ENCODE results near the gene LALBA. TPM values are rescaled to one million over a fixed set of nuclear protein-coding genes. Genes with fewer than 3 reads are reported as not detected.
A peak's percentile ranks its signal among the peaks of the same experiment; 100 is the strongest.

Gene LALBA
- total RNA-seq: not detected

DNA sequence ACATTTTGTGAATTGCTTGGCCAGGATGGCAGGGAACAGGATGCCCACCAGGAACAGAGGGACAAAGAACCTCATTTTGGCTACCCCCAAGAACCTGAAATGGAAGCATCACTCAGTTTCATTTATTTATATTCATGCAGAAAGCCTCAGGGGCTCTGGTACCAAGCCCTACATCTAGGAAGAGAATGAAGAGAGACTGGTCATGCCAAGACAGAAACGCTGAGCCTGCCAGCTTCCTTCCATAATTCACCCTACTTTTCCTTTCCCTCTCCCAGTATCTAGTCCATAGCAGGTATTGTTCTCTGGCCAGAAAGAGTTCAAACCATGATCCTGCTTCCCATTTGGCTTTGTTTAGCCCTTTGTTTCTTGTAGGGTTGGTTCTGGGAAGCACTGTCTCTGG is at the start of gene LALBA:
LALBA (minus strand) TSS at position 101 of the 400 bp plus-strand sequence; CDS start at position 75, 26 bp downstream.
- CTCF ChIA-PET: interaction anchor here (1.3 to 1.4 kb wide), 2 partner anchors 12 to 48 kb away, joined by 3 to 4 read pairs; no protein-coding TSS in a partner anchor

DNA sequence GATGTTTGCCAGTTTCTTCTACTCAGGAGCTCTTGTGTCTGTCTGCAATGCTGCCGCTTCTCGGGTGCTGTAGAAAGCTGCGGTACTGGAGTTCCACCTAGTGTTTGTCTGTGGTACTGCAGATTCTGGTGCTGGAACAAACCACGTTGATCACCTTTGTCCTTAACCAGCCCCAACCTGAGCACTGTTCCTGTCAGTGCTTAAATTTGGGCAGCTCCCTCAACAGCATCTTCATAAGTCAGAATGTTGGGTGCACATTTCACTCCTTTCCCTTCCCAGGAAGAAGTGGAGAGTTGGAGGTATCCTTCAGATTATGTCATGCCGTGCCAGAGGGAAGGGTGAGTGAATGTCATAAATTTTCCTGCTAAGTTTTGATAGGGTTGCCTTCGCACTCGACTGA is 48.7 kb upstream of the LALBA start:
- Mint-ChIP-seq H3K36me3 (ENCODE audit: low read depth) (no peaks in the 10 kb centered on the region), H3K4me1 (ENCODE audit: low read depth) (no peaks in the 10 kb centered on the region), H3K4me3 (no peak overlapping the region), H3K9me3 (ENCODE audit: insufficient read depth) (no peaks in the 10 kb centered on the region), H3K27me3 (ENCODE audit: low read depth) (peaks cover 23% of the 10 kb centered on the region), H3K27ac (no peak overlapping the region)
- DNase-seq: peak; percentile 87
- ChIA-PET POLR2A (no interaction called here), CTCF (interaction anchor here (0.5 to 10.7 kb wide), 44 partner anchors 9 to 570 kb away, joined by 3 to 150 read pairs (median 4); partner anchors contain the start of genes ASB8 and LALBA)
- ATAC-seq: peak; percentile 92

More for the DNA sequence above, at the start of gene LALBA:
- H3K27me3 Mint-ChIP-seq (ENCODE audit: low read depth): peaks cover 10% of the 10 kb centered on the region
- no peaks in the 10 kb centered on the region for H3K4me1 Mint-ChIP-seq (ENCODE audit: low read depth)
- no peak within 1 kb of the TSS for H3K4me3 Mint-ChIP-seq
- H3K27ac Mint-ChIP-seq: no peak within 1 kb of the TSS
- POLR2A ChIA-PET: no interaction called here
- no peaks in the 10 kb centered on the region for H3K9me3 Mint-ChIP-seq (ENCODE audit: insufficient read depth)
- ATAC-seq (no peak), DNase-seq (no peak)
- H3K36me3 Mint-ChIP-seq (ENCODE audit: low read depth): no peaks in the 10 kb centered on the region

DNA sequence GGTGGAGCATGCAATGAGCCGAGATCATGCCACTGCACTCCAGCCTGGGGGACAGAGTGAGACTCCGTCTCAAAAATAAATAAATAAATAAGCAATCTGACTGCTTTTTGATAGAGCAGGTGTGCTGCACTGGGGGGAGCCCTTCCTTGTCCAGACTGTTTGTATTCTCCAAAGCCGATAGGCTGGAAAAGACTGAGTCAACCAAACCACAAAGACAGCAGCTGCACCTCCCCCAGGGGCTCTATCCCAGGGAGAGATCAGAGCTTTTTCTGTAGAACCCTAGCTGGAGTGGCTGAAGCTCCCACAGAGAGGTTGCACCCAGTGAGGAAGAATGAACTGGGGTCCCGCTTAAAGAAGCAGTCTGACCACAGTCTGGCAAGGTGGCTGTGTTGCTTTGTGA is 45.8 kb upstream of the LALBA start:
- CTCF ChIA-PET: interaction anchor here (10.7 kb wide), 1 partner anchor 74 kb away, joined by 150 read pairs; no protein-coding TSS in a partner anchor

DNA sequence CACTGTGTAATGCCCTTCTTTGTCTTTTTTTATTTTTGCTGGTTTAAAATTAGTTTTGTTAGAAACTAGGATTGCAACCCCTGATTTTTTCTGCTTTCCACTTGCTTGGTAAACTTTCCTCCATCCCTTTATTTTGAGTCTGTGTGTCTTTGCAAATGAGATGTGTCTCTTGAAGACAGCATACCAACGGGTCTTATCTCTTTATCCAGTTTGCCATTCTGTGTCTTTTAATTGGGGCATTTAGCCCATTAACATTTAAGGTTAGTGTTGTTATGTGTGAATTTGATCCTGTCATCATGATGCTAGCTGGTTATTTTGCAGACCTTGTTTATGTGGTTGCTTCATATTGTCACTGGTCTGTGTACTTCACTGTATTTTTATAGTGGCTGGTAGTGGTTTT is 43.5 kb upstream of the LALBA start:
- Mint-ChIP-seq H3K27me3 (ENCODE audit: low read depth) (peaks cover 25% of the 10 kb centered on the region), H3K4me1 (ENCODE audit: low read depth) (no peaks in the 10 kb centered on the region), H3K4me3 (no peak overlapping the region), H3K27ac (no peak overlapping the region), H3K36me3 (ENCODE audit: low read depth) (peaks cover 2% of the 10 kb centered on the region), H3K9me3 (ENCODE audit: insufficient read depth) (peaks cover 10% of the 10 kb centered on the region)
- DNase-seq (no peak), ATAC-seq (no peak)
- ChIA-PET CTCF (interaction anchor here (1.4 to 1.5 kb wide), 2 partner anchors 202 to 448 kb away, joined by 3 to 5 read pairs; no protein-coding TSS in a partner anchor), POLR2A (no interaction called here)

More for the DNA sequence above, 45.8 kb upstream of the LALBA start:
- no peak for DNase-seq
- Mint-ChIP-seq H3K27me3 (ENCODE audit: low read depth) (peaks cover 27% of the 10 kb centered on the region), H3K27ac (no peak overlapping the region), H3K9me3 (ENCODE audit: insufficient read depth) (peaks cover 6% of the 10 kb centered on the region), H3K4me1 (ENCODE audit: low read depth) (no peaks in the 10 kb centered on the region), H3K4me3 (no peak overlapping the region), H3K36me3 (ENCODE audit: low read depth) (peaks cover 2% of the 10 kb centered on the region)
- POLR2A ChIA-PET: no interaction called here
- ATAC-seq: no peak

DNA sequence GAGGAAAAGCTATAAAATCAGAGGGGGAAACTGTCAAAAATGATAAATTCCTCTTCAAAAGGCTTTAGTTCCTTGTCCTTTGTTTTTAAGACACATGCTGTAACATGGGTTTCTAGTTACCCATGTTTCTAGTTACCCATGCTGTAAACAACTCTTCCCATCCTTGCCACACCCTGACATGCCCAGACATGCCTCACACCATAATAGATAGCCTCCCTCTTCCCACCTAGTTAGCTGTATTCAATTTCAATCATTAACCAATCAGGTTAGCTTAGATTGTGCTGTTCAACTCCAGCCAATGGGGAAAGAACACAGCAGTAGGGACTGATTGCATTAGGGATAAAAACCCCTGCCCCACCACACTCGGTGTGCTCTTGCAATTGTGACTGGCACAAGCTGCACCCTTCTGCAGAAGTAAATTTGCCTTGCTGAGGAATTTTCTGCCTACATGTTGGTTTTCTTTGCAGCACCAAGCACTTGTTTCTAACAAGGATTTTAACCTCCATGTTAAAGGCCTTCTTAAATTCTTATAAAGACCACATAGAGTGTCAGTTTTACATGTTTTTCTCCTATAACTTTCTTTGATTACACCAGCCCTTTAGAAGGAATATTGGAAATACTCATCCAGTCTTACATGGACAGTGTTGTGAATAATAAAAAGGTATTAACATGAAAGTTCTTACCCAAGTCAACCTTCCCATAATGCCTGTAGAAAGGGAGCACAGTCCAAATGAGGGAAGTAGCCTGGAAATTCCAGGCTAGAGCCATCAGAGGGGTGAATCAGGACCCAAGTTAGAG is 32.5 kb upstream of the LALBA start:
- POLR2A ChIA-PET: no interaction called here

DNA sequence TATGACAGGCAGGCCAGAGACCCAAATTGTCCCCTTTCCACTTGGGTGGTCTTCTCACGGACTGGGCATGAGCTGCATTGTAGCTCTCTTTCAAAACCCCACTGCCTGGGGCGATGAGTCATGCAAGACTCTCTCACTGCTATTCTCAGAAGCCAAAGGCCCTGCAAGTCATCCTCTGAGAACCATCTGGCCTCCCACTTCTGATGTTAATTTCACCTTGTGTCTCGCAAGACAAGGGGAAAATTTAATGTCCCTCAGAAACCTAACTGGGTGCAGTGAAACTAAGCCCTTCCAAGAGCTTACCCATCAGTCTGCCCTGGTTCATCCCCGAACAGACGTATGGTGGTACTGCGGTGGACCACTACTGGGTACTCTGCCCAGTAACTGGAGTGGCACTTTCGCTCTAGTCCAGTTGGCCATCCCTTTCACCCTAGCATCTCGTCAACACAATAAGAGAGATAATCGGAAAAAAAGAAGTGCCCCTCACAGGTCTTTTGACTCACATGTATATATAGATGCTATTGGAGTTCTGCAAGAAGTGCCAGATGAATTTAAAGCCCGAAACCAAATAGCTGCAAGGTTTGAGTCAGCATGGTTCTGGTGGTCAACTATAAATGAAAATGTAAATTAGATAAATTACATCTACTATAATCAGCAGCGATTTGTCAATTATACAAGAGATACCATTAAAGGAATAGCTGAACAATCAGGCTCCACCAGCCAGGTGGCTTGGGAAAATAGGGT is 31.3 kb upstream of the LALBA start:
- Mint-ChIP-seq H3K4me3 (no peak overlapping the region), H3K27me3 (ENCODE audit: low read depth) (peaks cover 7% of the 10 kb centered on the region), H3K9me3 (ENCODE audit: insufficient read depth) (peaks cover 5% of the 10 kb centered on the region), H3K27ac (no peak overlapping the region), H3K36me3 (ENCODE audit: low read depth) (peaks cover 4% of the 10 kb centered on the region), H3K4me1 (ENCODE audit: low read depth) (peaks cover 5% of the 10 kb centered on the region)
- no peak for ATAC-seq
- ChIA-PET CTCF (interaction anchor here (1.8 kb wide), 1 partner anchor 17 kb away, joined by 9 read pairs; no protein-coding TSS in a partner anchor), POLR2A (interaction anchor here (0.6 kb wide), 1 partner anchor 521 kb away, joined by 4 read pairs; no protein-coding TSS in a partner anchor)
- DNase-seq: no peak

More for the DNA sequence above, 32.5 kb upstream of the LALBA start:
- Mint-ChIP-seq H3K27ac (peak overlapping the region; percentile 14), H3K4me3 (no peak overlapping the region), H3K4me1 (ENCODE audit: low read depth) (peaks cover 5% of the 10 kb centered on the region), H3K27me3 (ENCODE audit: low read depth) (peaks cover 7% of the 10 kb centered on the region), H3K36me3 (ENCODE audit: low read depth) (peaks cover 4% of the 10 kb centered on the region), H3K9me3 (ENCODE audit: insufficient read depth) (peaks cover 5% of the 10 kb centered on the region)
- CTCF ChIA-PET: interaction anchor here (1.8 kb wide), 1 partner anchor 16 kb away, joined by 9 read pairs; no protein-coding TSS in a partner anchor
- ATAC-seq (peak; percentile 23), DNase-seq (no peak)

DNA sequence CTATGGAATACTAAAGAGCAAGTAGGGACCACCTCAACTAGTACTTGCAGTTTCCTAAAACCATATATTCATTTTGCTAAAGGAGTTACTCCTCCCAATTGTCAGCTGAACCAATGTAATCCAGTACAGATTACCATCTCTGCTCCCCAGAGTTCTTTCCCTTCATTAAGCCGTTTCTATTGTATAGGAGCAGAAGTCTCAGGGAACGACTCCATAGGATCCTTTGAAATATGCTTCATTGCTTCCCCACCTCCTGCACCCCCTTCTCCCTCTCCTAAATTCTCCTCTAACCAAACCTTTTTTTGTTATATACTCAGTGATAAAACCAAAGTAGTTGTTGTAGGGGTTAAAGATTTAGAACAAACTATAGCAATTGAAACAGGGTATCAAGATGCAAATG is 30.7 kb upstream of the LALBA start:
- no peak for ATAC-seq
- H3K36me3 Mint-ChIP-seq (ENCODE audit: low read depth): peaks cover 4% of the 10 kb centered on the region
- no peak for DNase-seq
- H3K27ac Mint-ChIP-seq: no peak overlapping the region
- H3K4me3 Mint-ChIP-seq: no peak overlapping the region
- CTCF ChIA-PET: no interaction called here
- peaks cover 5% of the 10 kb centered on the region for H3K4me1 Mint-ChIP-seq (ENCODE audit: low read depth)
- peaks cover 7% of the 10 kb centered on the region for H3K27me3 Mint-ChIP-seq (ENCODE audit: low read depth)
- POLR2A ChIA-PET: no interaction called here
- peaks cover 5% of the 10 kb centered on the region for H3K9me3 Mint-ChIP-seq (ENCODE audit: insufficient read depth)

DNA sequence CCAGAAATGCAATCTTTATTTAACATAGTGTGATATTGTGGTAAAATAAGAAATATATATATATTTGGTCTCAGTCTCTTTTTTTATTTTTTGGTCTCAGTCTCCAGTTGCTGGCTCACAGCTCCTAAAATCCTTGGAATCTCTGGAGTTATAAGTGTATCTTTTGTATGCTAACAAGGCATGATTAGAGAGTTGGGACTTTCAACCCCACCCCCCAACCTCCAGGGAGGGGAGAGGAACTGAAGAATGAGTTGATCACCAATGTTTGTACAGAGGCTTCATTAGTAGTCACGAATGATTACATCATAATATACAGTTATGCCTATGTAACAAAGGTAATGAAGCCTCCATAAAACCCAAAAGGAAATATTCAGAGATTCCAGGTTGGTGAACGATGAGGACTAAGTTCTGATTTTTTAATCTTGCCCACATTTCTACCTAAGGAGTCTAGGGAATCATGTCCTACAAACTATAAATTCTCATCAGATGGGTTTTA is 22.8 kb upstream of the LALBA start:
- DNase-seq: no peak
- no peak overlapping the region for H3K27ac Mint-ChIP-seq

DNA sequence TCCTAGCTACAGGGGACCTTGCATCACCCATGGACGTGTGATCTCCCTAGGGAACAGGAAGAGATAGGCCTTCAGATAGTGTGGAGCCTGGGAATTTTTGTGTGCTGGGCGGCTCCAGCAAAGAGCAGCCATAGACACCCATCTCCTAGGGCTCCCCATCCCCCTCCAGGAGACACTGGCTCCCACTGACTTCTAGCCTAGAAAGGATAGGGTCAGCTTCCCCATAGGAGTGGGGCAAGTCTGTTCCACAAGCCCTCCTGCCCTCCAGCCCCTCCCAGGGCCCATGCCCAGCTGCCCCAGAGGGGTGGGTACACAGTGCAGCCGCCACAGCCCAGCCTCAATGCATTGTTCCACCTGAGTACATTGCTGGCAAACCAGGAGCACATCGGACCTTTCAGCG is 16.5 kb upstream of the LALBA start:
- Mint-ChIP-seq H3K9me3 (ENCODE audit: insufficient read depth) (no peaks in the 10 kb centered on the region), H3K4me1 (ENCODE audit: low read depth) (no peaks in the 10 kb centered on the region), H3K27ac (no peak overlapping the region), H3K36me3 (ENCODE audit: low read depth) (no peaks in the 10 kb centered on the region), H3K4me3 (no peak overlapping the region), H3K27me3 (ENCODE audit: low read depth) (peaks cover 30% of the 10 kb centered on the region)
- ChIA-PET POLR2A (interaction anchor here (0.5 kb wide), 1 partner anchor 385 kb away, joined by 6 read pairs; no protein-coding TSS in a partner anchor), CTCF (interaction anchor here (0.7 to 1.3 kb wide), 2 partner anchors 44 to 308 kb away, joined by 3 read pairs; no protein-coding TSS in a partner anchor)
- ATAC-seq (no peak), DNase-seq (no peak)

More for the DNA sequence above, 22.8 kb upstream of the LALBA start:
- Mint-ChIP-seq H3K9me3 (ENCODE audit: insufficient read depth) (no peaks in the 10 kb centered on the region), H3K36me3 (ENCODE audit: low read depth) (no peaks in the 10 kb centered on the region), H3K4me3 (no peak overlapping the region), H3K4me1 (ENCODE audit: low read depth) (no peaks in the 10 kb centered on the region), H3K27me3 (ENCODE audit: low read depth) (peaks cover 32% of the 10 kb centered on the region)
- no peak for ATAC-seq
- ChIA-PET CTCF (interaction anchor here (1.5 kb wide), 1 partner anchor 25 kb away, joined by 3 read pairs; no protein-coding TSS in a partner anchor), POLR2A (no interaction called here)

DNA sequence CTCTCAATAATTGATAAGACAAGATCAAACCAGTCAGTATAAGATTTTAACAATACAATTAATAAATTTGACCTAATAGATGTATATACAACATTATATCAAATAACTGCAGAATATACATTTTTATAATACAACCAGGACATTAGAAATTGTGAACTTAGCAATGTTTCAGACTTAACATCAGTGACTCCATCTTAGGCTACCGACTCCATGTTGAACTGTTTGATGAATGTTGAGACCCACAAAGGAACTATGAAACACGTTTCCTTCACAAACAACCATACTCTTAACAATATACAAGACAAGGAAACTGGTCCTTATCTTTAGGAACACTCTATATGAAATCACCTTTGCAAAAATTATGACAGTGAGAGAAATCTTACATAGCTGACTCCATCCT is 13.9 kb upstream of the LALBA start:
- H3K4me3 Mint-ChIP-seq: no peak overlapping the region
- no peaks in the 10 kb centered on the region for H3K4me1 Mint-ChIP-seq (ENCODE audit: low read depth)
- no peaks in the 10 kb centered on the region for H3K9me3 Mint-ChIP-seq (ENCODE audit: insufficient read depth)
- DNase-seq (no peak), ATAC-seq (no peak)
- H3K27me3 Mint-ChIP-seq (ENCODE audit: low read depth): peaks cover 16% of the 10 kb centered on the region
- H3K27ac Mint-ChIP-seq: no peak overlapping the region
- POLR2A ChIA-PET: no interaction called here
- H3K36me3 Mint-ChIP-seq (ENCODE audit: low read depth): no peaks in the 10 kb centered on the region
- CTCF ChIA-PET: no interaction called here

DNA sequence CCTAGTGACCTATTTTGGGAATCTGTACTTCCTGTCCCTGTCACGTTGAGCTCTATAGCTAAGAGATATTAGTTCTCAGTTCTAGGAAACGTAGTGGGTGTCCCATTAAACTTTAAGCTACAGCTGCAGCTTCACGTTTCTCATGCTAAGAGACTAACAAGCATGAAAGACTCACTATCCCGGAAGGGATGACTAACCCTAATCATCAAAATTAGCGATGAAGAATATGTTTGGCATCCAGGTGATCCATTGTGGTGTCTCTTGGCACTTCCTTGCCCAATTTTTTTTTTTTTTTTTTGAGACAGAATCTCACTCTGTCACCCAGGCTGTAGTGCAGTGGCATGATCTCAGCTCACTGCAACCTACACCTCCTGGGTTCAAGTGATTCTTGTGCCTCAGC is 11.0 kb upstream of the LALBA start:
- DNase-seq (no peak), ATAC-seq (no peak)
- H3K4me3 Mint-ChIP-seq: no peak overlapping the region
- no peaks in the 10 kb centered on the region for H3K36me3 Mint-ChIP-seq (ENCODE audit: low read depth)
- no peaks in the 10 kb centered on the region for H3K9me3 Mint-ChIP-seq (ENCODE audit: insufficient read depth)
- no peak overlapping the region for H3K27ac Mint-ChIP-seq
- H3K4me1 Mint-ChIP-seq (ENCODE audit: low read depth): no peaks in the 10 kb centered on the region
- ChIA-PET POLR2A (no interaction called here), CTCF (no interaction called here)
- peaks cover 6% of the 10 kb centered on the region for H3K27me3 Mint-ChIP-seq (ENCODE audit: low read depth)
